HCT116 (cell line): ENCODE results near the gene HDAC11.
"Not testable (repeated sequence)": the region's sequence is repeated elsewhere in the genome, so short reads cannot be mapped to it uniquely, and the experiment has no call there.

Experiments used
- EZH2 ChIP-seq: fragments of 200-600 bp; sonication (generic); IDR thresholded peaks from 2 replicates; pipeline ENCODE4 v1.6.1; 2017; ENCODE audit warnings: antibody characterized with exemption, mixed run types
- YY1 ChIP-seq: IDR thresholded peaks from 2 replicates; pipeline ENCODE4 v1.6.1; 2011; ENCODE audit warnings: low read length, low read depth, moderate library complexity, mild to moderate bottlenecking; ENCODE audit not compliant: insufficient replicate concordance; ENCODE audit errors: extremely low read depth
- ZFX ChIP-seq: fragments of 450-650 bp; IDR thresholded peaks from 2 replicates; pipeline ENCODE4 v1.6.1; 2017
- TF ChIP-seq, protein P1 (sequence below), 3 experiments: fragments of 200-600 bp in 1 of 3; sonication (generic) in 1 of 3; IDR thresholded peaks in 2 of 3; conservative IDR thresholded peaks in 1 of 3; 2 replicates each; pipeline ENCODE4 v1.5.1; 2012 to 2017; ENCODE audit warnings: low read depth in 2 of 3, low read length in 2 of 3, antibody characterized with exemption in 1 of 3, borderline replicate concordance in 1 of 3, control low read depth in 1 of 3, mild to moderate bottlenecking in 1 of 3, mixed read lengths in 1 of 3, mixed run types in 1 of 3, moderate library complexity in 1 of 3; ENCODE audit not compliant: insufficient read depth in 1 of 3
- TF ChIP-seq, protein P2 (sequence below): IDR thresholded peaks from 2 replicates; pipeline ENCODE4 v1.6.1; 2011; ENCODE audit warnings: mild to moderate bottlenecking, low read length, moderate library complexity; ENCODE audit not compliant: insufficient replicate concordance; ENCODE audit errors: extremely low read depth
- TF ChIP-seq, protein P3 (sequence below): IDR thresholded peaks from 2 replicates; pipeline ENCODE4 v1.6.1; 2012

- not testable (repeated sequence) for TF ChIP-seq ZFX, YY1, EZH2
- TF ChIP-seq, protein P1, sequence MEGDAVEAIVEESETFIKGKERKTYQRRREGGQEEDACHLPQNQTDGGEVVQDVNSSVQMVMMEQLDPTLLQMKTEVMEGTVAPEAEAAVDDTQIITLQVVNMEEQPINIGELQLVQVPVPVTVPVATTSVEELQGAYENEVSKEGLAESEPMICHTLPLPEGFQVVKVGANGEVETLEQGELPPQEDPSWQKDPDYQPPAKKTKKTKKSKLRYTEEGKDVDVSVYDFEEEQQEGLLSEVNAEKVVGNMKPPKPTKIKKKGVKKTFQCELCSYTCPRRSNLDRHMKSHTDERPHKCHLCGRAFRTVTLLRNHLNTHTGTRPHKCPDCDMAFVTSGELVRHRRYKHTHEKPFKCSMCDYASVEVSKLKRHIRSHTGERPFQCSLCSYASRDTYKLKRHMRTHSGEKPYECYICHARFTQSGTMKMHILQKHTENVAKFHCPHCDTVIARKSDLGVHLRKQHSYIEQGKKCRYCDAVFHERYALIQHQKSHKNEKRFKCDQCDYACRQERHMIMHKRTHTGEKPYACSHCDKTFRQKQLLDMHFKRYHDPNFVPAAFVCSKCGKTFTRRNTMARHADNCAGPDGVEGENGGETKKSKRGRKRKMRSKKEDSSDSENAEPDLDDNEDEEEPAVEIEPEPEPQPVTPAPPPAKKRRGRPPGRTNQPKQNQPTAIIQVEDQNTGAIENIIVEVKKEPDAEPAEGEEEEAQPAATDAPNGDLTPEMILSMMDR (IDR thresholded peaks at IDR 0.05 in 2 of 3, conservative IDR thresholded peaks at IDR 0.05 in 1 of 3; ENCODE audit: borderline replicate concordance in 1 of 3, insufficient read depth in 1 of 3, low read depth in 2 of 3, low read length in 2 of 3): not testable (repeated sequence)
- TF ChIP-seq, protein P2, sequence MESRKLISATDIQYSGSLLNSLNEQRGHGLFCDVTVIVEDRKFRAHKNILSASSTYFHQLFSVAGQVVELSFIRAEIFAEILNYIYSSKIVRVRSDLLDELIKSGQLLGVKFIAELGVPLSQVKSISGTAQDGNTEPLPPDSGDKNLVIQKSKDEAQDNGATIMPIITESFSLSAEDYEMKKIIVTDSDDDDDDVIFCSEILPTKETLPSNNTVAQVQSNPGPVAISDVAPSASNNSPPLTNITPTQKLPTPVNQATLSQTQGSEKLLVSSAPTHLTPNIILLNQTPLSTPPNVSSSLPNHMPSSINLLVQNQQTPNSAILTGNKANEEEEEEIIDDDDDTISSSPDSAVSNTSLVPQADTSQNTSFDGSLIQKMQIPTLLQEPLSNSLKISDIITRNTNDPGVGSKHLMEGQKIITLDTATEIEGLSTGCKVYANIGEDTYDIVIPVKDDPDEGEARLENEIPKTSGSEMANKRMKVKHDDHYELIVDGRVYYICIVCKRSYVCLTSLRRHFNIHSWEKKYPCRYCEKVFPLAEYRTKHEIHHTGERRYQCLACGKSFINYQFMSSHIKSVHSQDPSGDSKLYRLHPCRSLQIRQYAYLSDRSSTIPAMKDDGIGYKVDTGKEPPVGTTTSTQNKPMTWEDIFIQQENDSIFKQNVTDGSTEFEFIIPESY: not testable (repeated sequence)
- TF ChIP-seq, protein P3, sequence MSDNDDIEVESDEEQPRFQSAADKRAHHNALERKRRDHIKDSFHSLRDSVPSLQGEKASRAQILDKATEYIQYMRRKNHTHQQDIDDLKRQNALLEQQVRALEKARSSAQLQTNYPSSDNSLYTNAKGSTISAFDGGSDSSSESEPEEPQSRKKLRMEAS: not testable (repeated sequence)
Measured at GRCh38 chr3:13430411-13430875, 49.7 kb upstream of the HDAC11 start.
